Neural cell (in vitro differentiated cells): ENCODE data around the gene SLC22A6. TPM values are rescaled to one million over a fixed set of nuclear protein-coding genes. Genes with fewer than 3 reads are reported as not detected.

ENCODE experiments used
- H2AFZ ChIP-seq: fragments of 200-600, 300-800 bp; sonication (generic), shearing (Covaris generic); 2 replicates; pipeline ENCODE4 v1.6.0; 2014; ENCODE audit warnings: low read depth, mild to moderate bottlenecking, antibody characterized with exemption, low read length, moderate library complexity
- H3F3A ChIP-seq: fragments of 200-600 bp; shearing (Covaris generic); 2 replicates; pipeline ENCODE4 v1.6.1; 2016; ENCODE audit warnings: mild to moderate bottlenecking, moderate library complexity, mixed read lengths, antibody characterized with exemption, low read length; ENCODE audit not compliant: insufficient read depth, poor library complexity, severe bottlenecking
- H3K27ac ChIP-seq: fragments of 200-600, 300-800 bp; sonication (generic), shearing (Covaris generic); 2 replicates; pipeline ENCODE4 v1.5.1; 2014; ENCODE audit warnings: mild to moderate bottlenecking, low read length, moderate library complexity
- H3K27me3 ChIP-seq: fragments of 300-800, 200-600 bp; sonication (generic), shearing (Covaris generic); 2 replicates; pipeline ENCODE4 v1.6.0; 2014; ENCODE audit warnings: mild to moderate bottlenecking, low read depth, low read length, moderate library complexity; ENCODE audit not compliant: insufficient read depth
- H3K36me3 ChIP-seq: fragments of 300-800, 200-600 bp; sonication (generic), shearing (Covaris generic); 2 replicates; pipeline ENCODE4 v1.5.1; 2014; ENCODE audit warnings: mild to moderate bottlenecking, antibody characterized with exemption, low read length, moderate library complexity; ENCODE audit not compliant: insufficient read depth
- H3K4me2 ChIP-seq: fragments of 300-800, 200-600 bp; sonication (generic), shearing (Covaris generic); 2 replicates; pipeline ENCODE4 v1.6.0; 2014; ENCODE audit warnings: mild to moderate bottlenecking, low read length
- H3K4me3 ChIP-seq: fragments of 300-800, 200-600 bp; sonication (generic), shearing (Covaris generic); 2 replicates; pipeline ENCODE4 v1.5.1; 2014; ENCODE audit warnings: mild to moderate bottlenecking, low read length, moderate library complexity
- H3K79me2 ChIP-seq: fragments of 200-600 bp; shearing (Covaris generic); replicated peaks from 2 replicates; pipeline ENCODE4 v1.6.0; 2014; ENCODE audit warnings: mild to moderate bottlenecking, low read length, moderate library complexity; ENCODE audit not compliant: insufficient read depth
- H3K9ac ChIP-seq: fragments of 300-800, 200-600 bp; sonication (generic), shearing (Covaris generic); 2 replicates; pipeline ENCODE4 v1.6.1; 2016; ENCODE audit warnings: mild to moderate bottlenecking, low read length, mixed read lengths
- H3K9me2 ChIP-seq: fragments of 200-600 bp; shearing (Covaris generic); 2 replicates; pipeline ENCODE4 v1.6.1; 2016; ENCODE audit warnings: mild to moderate bottlenecking, low read length, mixed read lengths; ENCODE audit not compliant: insufficient read depth
- H3K9me3 ChIP-seq: fragments of 200-600, 300-800 bp; sonication (generic), shearing (Covaris generic); 2 replicates; pipeline ENCODE4 v1.6.1; 2016; ENCODE audit warnings: mild to moderate bottlenecking, mixed run types, low read length, moderate library complexity, mixed read lengths
- H4K20me1 ChIP-seq: fragments of 200-600 bp; shearing (Covaris generic); 2 replicates; pipeline ENCODE4 v1.6.1; 2016; ENCODE audit warnings: mild to moderate bottlenecking, mixed run types; ENCODE audit not compliant: insufficient read depth
- EP300 ChIP-seq: fragments of 450-650 bp; conservative IDR thresholded peaks from 2 replicates; pipeline ENCODE4 v1.6.1; 2014; ENCODE audit warnings: antibody characterized with exemption, mild to moderate bottlenecking, moderate library complexity; ENCODE audit not compliant: poor library complexity, severe bottlenecking
- EZH2 ChIP-seq: fragments of 200-600, 300-800 bp; shearing (Covaris generic), sonication (generic); IDR thresholded peaks from 2 replicates; pipeline ENCODE4 v1.6.1; 2014; ENCODE audit warnings: antibody characterized with exemption, low read length, borderline replicate concordance, mild to moderate bottlenecking; ENCODE audit not compliant: insufficient read depth, poor library complexity, severe bottlenecking
- MXI1 ChIP-seq: fragments of 450-650 bp; conservative IDR thresholded peaks from 2 replicates; pipeline ENCODE4 v1.6.1; 2014; ENCODE audit warnings: antibody characterized with exemption, mild to moderate bottlenecking; ENCODE audit not compliant: poor library complexity, severe bottlenecking
- POLR2AphosphoS5 ChIP-seq: IDR thresholded peaks from 2 replicates; pipeline ENCODE4 v1.6.1; 2012
- RAD21 ChIP-seq: fragments of 450-650 bp; conservative IDR thresholded peaks from 2 replicates; pipeline ENCODE4 v1.6.1; 2014; ENCODE audit warnings: antibody characterized with exemption, mild to moderate bottlenecking, moderate library complexity
- SMC3 ChIP-seq: fragments of 450-650 bp; conservative IDR thresholded peaks from 2 replicates; pipeline ENCODE4 v1.6.1; 2014; ENCODE audit warnings: antibody characterized with exemption, mild to moderate bottlenecking, moderate library complexity; ENCODE audit not compliant: poor library complexity
- TAF1 ChIP-seq: IDR thresholded peaks from 2 replicates; pipeline ENCODE4 v1.6.1; 2012; ENCODE audit warnings: low read depth
- polyA plus RNA-seq: library from polyadenylated mRNA; depleted of rRNA; stranded (reverse); fragments of >200 nt; gene quantifications from 2 replicates; pipeline ENCODE4 v1.2.3, GENCODE V29; 2014
- TF ChIP-seq, protein P1 (sequence below): IDR thresholded peaks from 2 replicates; pipeline ENCODE4 v1.6.1; 2012; ENCODE audit warnings: borderline replicate concordance
- TF ChIP-seq, protein P2 (sequence below): fragments of 450-650 bp; IDR thresholded peaks from 2 replicates; pipeline ENCODE4 v1.5.1; 2014; ENCODE audit warnings: antibody characterized with exemption, mild to moderate bottlenecking, moderate library complexity; ENCODE audit not compliant: poor library complexity, severe bottlenecking

Gene SLC22A6
- polyA plus RNA-seq, 1 donor from 2014 or later, result not detected

- H3K9me2 ChIP-seq, result no peaks in the 10 kb centered on the region
- H3K27me3 ChIP-seq, result no peaks in the 10 kb centered on the region
- no peak overlapping the region for H2AFZ ChIP-seq
- H3K4me2 ChIP-seq, result no peak overlapping the region
- H3K9ac ChIP-seq, result no peak overlapping the region
- TF ChIP-seq RAD21 (no peak), EP300 (no peak), TAF1 (no peak), SMC3 (no peak), EZH2 (no peak), POLR2AphosphoS5 (no peak)
- TF ChIP-seq, protein P1, sequence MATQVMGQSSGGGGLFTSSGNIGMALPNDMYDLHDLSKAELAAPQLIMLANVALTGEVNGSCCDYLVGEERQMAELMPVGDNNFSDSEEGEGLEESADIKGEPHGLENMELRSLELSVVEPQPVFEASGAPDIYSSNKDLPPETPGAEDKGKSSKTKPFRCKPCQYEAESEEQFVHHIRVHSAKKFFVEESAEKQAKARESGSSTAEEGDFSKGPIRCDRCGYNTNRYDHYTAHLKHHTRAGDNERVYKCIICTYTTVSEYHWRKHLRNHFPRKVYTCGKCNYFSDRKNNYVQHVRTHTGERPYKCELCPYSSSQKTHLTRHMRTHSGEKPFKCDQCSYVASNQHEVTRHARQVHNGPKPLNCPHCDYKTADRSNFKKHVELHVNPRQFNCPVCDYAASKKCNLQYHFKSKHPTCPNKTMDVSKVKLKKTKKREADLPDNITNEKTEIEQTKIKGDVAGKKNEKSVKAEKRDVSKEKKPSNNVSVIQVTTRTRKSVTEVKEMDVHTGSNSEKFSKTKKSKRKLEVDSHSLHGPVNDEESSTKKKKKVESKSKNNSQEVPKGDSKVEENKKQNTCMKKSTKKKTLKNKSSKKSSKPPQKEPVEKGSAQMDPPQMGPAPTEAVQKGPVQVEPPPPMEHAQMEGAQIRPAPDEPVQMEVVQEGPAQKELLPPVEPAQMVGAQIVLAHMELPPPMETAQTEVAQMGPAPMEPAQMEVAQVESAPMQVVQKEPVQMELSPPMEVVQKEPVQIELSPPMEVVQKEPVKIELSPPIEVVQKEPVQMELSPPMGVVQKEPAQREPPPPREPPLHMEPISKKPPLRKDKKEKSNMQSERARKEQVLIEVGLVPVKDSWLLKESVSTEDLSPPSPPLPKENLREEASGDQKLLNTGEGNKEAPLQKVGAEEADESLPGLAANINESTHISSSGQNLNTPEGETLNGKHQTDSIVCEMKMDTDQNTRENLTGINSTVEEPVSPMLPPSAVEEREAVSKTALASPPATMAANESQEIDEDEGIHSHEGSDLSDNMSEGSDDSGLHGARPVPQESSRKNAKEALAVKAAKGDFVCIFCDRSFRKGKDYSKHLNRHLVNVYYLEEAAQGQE, result no peak
- TF ChIP-seq, protein P2, sequence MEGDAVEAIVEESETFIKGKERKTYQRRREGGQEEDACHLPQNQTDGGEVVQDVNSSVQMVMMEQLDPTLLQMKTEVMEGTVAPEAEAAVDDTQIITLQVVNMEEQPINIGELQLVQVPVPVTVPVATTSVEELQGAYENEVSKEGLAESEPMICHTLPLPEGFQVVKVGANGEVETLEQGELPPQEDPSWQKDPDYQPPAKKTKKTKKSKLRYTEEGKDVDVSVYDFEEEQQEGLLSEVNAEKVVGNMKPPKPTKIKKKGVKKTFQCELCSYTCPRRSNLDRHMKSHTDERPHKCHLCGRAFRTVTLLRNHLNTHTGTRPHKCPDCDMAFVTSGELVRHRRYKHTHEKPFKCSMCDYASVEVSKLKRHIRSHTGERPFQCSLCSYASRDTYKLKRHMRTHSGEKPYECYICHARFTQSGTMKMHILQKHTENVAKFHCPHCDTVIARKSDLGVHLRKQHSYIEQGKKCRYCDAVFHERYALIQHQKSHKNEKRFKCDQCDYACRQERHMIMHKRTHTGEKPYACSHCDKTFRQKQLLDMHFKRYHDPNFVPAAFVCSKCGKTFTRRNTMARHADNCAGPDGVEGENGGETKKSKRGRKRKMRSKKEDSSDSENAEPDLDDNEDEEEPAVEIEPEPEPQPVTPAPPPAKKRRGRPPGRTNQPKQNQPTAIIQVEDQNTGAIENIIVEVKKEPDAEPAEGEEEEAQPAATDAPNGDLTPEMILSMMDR, result no peak
- H3K4me3 ChIP-seq, result no peak overlapping the region
- H4K20me1 ChIP-seq, result no peaks in the 10 kb centered on the region
- no peaks in the 10 kb centered on the region for H3K36me3 ChIP-seq
- H3K27ac ChIP-seq, result no peak overlapping the region
- H3F3A ChIP-seq, result no peaks in the 10 kb centered on the region
- H3K79me2 ChIP-seq, result no peaks in the 10 kb centered on the region
- no peaks in the 10 kb centered on the region for H3K9me3 ChIP-seq
These were observed 25.3 kb downstream of the SLC22A6 start for GRCh38 chr11:62959422-62959980.

DNA sequence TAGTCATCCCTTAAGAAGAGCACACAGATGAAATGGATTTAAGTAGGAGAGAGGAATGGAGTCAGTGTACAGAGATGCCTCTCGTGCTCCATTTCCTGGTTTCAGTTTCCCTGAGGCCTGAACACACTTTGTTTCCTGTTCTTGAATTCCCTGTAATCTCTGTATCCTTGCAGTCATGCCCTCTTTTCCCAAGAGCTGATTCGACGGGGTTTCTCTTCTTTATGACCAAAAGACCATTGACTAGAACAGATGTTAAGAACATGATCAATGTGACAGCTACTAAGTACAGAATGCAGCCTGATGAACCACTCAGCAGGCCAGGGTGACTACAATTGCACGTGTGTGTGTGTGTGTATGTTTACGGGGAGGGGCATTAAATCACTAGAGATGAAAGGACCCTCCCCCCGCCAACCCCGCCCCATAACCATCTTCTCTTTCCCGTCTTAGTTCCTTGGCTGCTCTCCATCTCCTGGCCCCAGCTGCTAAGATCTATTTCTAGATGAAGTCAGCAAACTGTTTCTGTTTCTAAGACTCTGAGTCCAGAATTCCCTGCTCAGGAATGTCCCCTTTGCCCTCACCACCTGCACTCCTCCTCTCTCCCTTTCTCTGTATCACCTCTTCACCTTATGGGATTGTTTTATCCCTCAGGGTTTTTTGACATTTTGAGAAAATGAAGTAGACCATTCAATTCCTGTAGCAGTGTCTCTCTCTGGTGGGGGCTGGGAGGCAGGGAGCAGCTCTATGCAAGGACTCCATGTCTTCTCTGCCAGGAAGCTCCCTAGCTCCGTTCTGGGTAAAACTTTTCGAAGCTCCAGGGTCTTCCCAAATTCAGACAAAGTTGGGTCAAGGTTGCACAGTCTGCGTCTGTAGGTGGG lies 26.0 kb downstream of the SLC22A6 start:
- Histone ChIP-seq H3K9ac (no peak overlapping the region), H3F3A (no peaks in the 10 kb centered on the region)

More for the DNA sequence above, 26.0 kb downstream of the SLC22A6 start:
- Histone ChIP-seq H4K20me1 (no peaks in the 10 kb centered on the region), H3K4me3 (no peak overlapping the region), H3K9me3 (no peaks in the 10 kb centered on the region), H3K4me2 (no peak overlapping the region), H2AFZ (no peak overlapping the region), H3K27ac (no peak overlapping the region), H3K79me2 (no peaks in the 10 kb centered on the region), H3K9me2 (no peaks in the 10 kb centered on the region), H3K27me3 (no peaks in the 10 kb centered on the region), H3K36me3 (no peaks in the 10 kb centered on the region)
- TF ChIP-seq EP300 (no peak), EZH2 (no peak), TAF1 (no peak), MXI1 (no peak), RAD21 (no peak), POLR2AphosphoS5 (no peak), SMC3 (no peak)
- TF ChIP-seq, protein P1, result no peak
- TF ChIP-seq, protein P2, result no peak
